Stimulated activated CD8-positive, alpha-beta memory T cell treated with anti-CD3 and anti-CD28 coated beads, Interleukin-12 subunit alpha, Interleukin-12 subunit beta, amount 100 ng/mL, for 24 hours (primary cell): ENCODE results near the gene CFAP410.
"Not testable (repeated sequence)": the region's sequence is repeated elsewhere in the genome, so short reads cannot be mapped to it uniquely, and the experiment has no call there.

Experiments
- DNase-seq: peaks from one replicate; pipeline ENCODE4 v3.0.0-alpha.2; 2020; ENCODE audit errors: extremely low read depth

Gene CFAP410

GRCh38 chr21:44286716-44287632 lies 52.2 kb downstream of the CFAP410 start:
- DNase-seq: no peak

GRCh38 chr21:44286086-44286715 lies 53.0 kb downstream of the CFAP410 start:
- DNase-seq: no peak

GRCh38 chr21:44285138-44285992 lies 53.8 kb downstream of the CFAP410 start, which contains the start of gene AIRE:
Gene AIRE (plus strand): TSS chr21:44285876. CDS start chr21:44286007, 131 bp downstream.
- no peak for DNase-seq

- no peak for DNase-seq
Measured at GRCh38 chr21:44283948-44284347, 55.2 kb downstream of the CFAP410 start.

- not testable (repeated sequence) for DNase-seq
Measured at GRCh38 chr21:44283211-44283785, 55.9 kb downstream of the CFAP410 start.

- no peak for DNase-seq
Measured at GRCh38 chr21:44282370-44282769, 56.8 kb downstream of the CFAP410 start.

- no peak for DNase-seq
Measured at GRCh38 chr21:44281801-44282200, 57.4 kb downstream of the CFAP410 start.

GRCh38 chr21:44279354-44280260 lies 59.6 kb downstream of the CFAP410 start:
- no peak for DNase-seq
